Kidney (tissue), 14 donors: ENCODE results near the gene RER1. TPM values are rescaled to one million over a fixed set of nuclear protein-coding genes. Genes with fewer than 3 reads are reported as not detected.

Experiments
- DNase-seq, 5 donors: peaks; one replicate each; pipeline ENCODE4 v3.0.0-alpha.2; 2013 to 2020
- FAIRE-seq: peaks from 2 replicates; lab custom pipeline; 2012; peaks lifted over from hg19 to GRCh38; lab: Jason Lieb, UNC
- H3K27ac ChIP-seq, 2 donors: one replicate each; pipeline ENCODE4 v1.7.0; 2013; ENCODE audit warnings: low read depth in 2 of 2, low read length in 2 of 2, inconsistent platforms in 1 of 2
- H3K27me3 ChIP-seq: one replicate; pipeline ENCODE4 v1.7.1; 2013; ENCODE audit warnings: low read length, inconsistent platforms; ENCODE audit not compliant: control insufficient read depth, insufficient read depth
- H3K36me3 ChIP-seq, 3 donors: one replicate each; pipeline versions ENCODE4 v1.7.0 to v1.7.1; 2013; ENCODE audit warnings: low read length in 3 of 3, control low read depth in 1 of 3, inconsistent platforms in 1 of 3; ENCODE audit not compliant: insufficient read depth in 3 of 3, control insufficient read depth in 2 of 3
- H3K4me1 ChIP-seq, 3 donors: one replicate each; pipeline versions ENCODE4 v1.7.0 to v1.7.1; 2013; ENCODE audit warnings: low read length in 3 of 3, inconsistent platforms in 1 of 3, low read depth in 1 of 3; ENCODE audit not compliant: control insufficient read depth in 2 of 3, insufficient read depth in 2 of 3
- H3K4me3 ChIP-seq, 3 donors: one replicate each; pipeline versions ENCODE4 v1.7.0 to v1.8.1; 2013; ENCODE audit warnings: low read length in 3 of 3, control low read depth in 1 of 3, inconsistent platforms in 1 of 3
- H3K9ac ChIP-seq, 3 donors: one replicate each; pipeline versions ENCODE4 v1.7.0 to v1.7.1; 2013; ENCODE audit warnings: low read length in 3 of 3, control low read depth in 1 of 3, inconsistent platforms in 1 of 3
- H3K9me3 ChIP-seq, 3 donors: one replicate each; pipeline versions ENCODE4 v1.7.0 to v1.7.1; 2013; ENCODE audit warnings: low read length in 3 of 3, control low read depth in 1 of 3, inconsistent platforms in 1 of 3; ENCODE audit not compliant: control insufficient read depth in 2 of 3, insufficient read depth in 1 of 3
- intact Hi-C: fragments of 100-400 bp; cut with DNase I; formaldehyde crosslinking; loops from one replicate; pipeline ENCODE4 v1.11.1; 2022
- polyA plus RNA-seq: library from polyadenylated mRNA; stranded (reverse); fragments of 350-450 nt; fragmentation: Illumina TruSeq; extraction: RNeasy Lipid Tissue Mini Kit (QIAGEN cat#74804); gene quantifications from one replicate; pipeline ENCODE4 v1.2.3, GENCODE V29; 2014; ENCODE audit warnings: low read depth, low replicate concordance; ENCODE audit not compliant: insufficient read depth
- total RNA-seq: library from RNA; stranded (reverse); fragmentation: NEBNext Ultra II Directional; extraction: Animal tissue kit (Norgen Biotek cat#: 25700); gene quantifications from one replicate; pipeline ENCODE4 v1.2.1, GENCODE V29; 2021
- TF ChIP-seq, protein P1 (sequence below): IDR thresholded peaks from 3 replicates; pipeline ENCODE4 v1.5.1; 2012; ENCODE audit warnings: mild to moderate bottlenecking, moderate library complexity, borderline replicate concordance; ENCODE audit not compliant: insufficient read depth; ENCODE audit errors: extremely low read depth
- donor health status: control.
- donor health status: control.
- donor health status: control.
- donor health status: control.
- donor health status: control.
- donor health status: DM: yes; HTN: yes; CAD: no.
- donor health status: Normal renal cell carcinoma (clear cell type).

Gene RER1
- total and polyA plus RNA-seq, 2 donors from 2014 or later, result 158 to 162 TPM

DNA sequence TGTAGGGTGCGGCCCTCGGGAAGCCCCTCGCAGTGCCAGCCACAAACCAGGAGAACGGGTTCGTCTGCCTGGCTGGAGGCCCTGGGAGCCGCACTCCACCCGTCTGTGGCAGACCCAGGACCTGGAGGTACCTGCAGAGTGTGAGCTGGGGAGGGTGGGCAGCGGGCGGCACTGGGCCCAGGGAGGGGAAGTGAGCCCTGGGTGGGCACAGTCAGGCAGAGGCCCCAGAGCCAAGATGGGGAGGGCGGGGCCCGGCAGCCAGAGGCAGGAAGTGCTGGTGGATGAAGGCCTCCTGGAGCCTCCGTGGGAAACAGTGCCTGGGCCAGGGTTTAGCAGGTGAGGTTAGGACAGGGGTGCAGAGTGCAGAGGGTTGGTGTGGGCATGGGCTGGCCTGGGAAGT lies 24.8 kb downstream of the RER1 start:
- Histone ChIP-seq H3K36me3 (no peaks in the 10 kb centered on the region), H3K27ac (no peak overlapping the region), H3K9ac (no peak overlapping the region), H3K4me1 (peaks cover 0 to 20% (median 12%) of the 10 kb centered on the region in 3 donors), H3K9me3 (no peaks in the 10 kb centered on the region), H3K27me3 (no peaks in the 10 kb centered on the region), H3K4me3 (no peak overlapping the region)
- intact Hi-C loops, result loop anchor here (5.0 to 10.0 kb wide), 2 partner anchors 128 to 371 kb away; no protein-coding TSS in a partner anchor
- no peak for FAIRE-seq
- peak in 3 of 5 donors; percentile 53 to 61 (median 56) for DNase-seq
- TF ChIP-seq, protein P1, sequence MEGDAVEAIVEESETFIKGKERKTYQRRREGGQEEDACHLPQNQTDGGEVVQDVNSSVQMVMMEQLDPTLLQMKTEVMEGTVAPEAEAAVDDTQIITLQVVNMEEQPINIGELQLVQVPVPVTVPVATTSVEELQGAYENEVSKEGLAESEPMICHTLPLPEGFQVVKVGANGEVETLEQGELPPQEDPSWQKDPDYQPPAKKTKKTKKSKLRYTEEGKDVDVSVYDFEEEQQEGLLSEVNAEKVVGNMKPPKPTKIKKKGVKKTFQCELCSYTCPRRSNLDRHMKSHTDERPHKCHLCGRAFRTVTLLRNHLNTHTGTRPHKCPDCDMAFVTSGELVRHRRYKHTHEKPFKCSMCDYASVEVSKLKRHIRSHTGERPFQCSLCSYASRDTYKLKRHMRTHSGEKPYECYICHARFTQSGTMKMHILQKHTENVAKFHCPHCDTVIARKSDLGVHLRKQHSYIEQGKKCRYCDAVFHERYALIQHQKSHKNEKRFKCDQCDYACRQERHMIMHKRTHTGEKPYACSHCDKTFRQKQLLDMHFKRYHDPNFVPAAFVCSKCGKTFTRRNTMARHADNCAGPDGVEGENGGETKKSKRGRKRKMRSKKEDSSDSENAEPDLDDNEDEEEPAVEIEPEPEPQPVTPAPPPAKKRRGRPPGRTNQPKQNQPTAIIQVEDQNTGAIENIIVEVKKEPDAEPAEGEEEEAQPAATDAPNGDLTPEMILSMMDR, result no peak

DNA sequence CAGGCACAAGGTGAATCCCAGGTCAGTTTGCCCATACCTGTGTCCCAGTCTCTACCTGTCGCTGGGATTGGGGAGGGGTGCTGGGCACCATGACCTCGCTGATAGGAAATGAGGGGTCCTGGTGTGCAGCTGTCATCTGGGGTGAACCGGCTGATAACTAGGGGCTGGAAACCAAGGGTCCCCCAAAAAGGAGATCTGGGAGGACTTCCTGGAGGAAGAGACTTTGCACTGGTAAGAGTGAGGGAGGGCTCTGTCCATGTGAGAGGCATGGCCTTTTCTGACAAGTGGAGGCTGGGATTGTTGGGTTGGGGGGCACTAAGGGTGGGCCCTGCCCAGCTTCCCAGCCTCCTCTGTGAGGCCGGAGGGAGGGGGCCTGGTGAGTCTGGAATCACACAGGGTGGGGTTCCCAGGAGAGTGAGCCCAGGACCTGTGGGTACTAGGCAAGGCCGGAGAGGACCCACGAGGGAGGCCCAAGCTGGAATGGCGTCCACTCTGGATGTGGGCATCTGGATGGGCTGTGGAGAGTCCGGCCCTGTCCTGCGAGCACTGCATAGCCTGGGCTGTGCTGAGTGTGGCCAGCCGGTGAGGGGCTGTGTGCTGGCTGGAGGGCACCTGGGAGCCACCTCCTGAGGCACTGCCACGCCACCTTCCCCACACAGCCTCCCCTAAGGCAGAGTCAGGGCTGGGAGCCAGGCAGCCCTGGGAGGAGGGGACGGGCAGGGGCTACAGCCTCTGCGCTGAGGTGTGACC lies 25.6 kb downstream of the RER1 start:
- Histone ChIP-seq H3K4me3 (no peak overlapping the region), H3K9ac (no peak overlapping the region), H3K4me1 (peaks cover 0 to 14% (median 12%) of the 10 kb centered on the region in 3 donors), H3K36me3 (no peaks in the 10 kb centered on the region), H3K9me3 (no peaks in the 10 kb centered on the region), H3K27ac (no peak overlapping the region), H3K27me3 (no peaks in the 10 kb centered on the region)
- intact Hi-C loops, result loop anchor here (5.0 to 10.0 kb wide), 2 partner anchors 128 to 370 kb away; no protein-coding TSS in a partner anchor
- no peak for DNase-seq
- FAIRE-seq, result no peak
- TF ChIP-seq, protein P1, result no peak

DNA sequence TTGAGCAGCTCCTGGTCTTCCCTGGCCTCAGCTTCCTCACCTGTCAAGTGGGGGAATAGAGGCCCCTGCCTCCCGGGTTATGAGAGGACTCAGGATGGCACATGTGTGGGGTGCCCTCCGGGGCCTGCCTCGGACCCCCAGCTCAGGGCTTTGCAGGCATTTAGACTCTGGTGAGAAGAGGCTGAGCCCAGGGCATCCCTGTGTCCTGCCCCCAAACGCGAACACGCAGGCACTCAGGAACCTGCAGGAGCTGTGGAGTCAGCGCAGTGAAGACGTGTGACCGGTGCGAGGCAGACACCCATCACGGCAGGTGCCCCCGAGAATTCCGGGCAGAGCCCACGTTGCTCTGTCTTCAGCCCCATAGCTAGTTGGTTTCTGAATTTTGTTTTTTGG lies 26.2 kb downstream of the RER1 start:
- FAIRE-seq (no peak), DNase-seq (no peak)
- Histone ChIP-seq H3K27ac (no peak overlapping the region), H3K4me3 (no peak overlapping the region), H3K36me3 (no peaks in the 10 kb centered on the region), H3K4me1 (peaks cover 0 to 14% (median 12%) of the 10 kb centered on the region in 3 donors), H3K9ac (no peak overlapping the region), H3K27me3 (no peaks in the 10 kb centered on the region), H3K9me3 (no peaks in the 10 kb centered on the region)
- intact Hi-C loops, result loop anchor here (5.0 to 10.0 kb wide), 2 partner anchors 127 to 369 kb away; no protein-coding TSS in a partner anchor
- TF ChIP-seq, protein P1, result no peak
